H9 (cell line): ENCODE measurements around the gene YPEL4. TPM values are rescaled to one million over a fixed set of nuclear protein-coding genes. Genes with fewer than 3 reads are reported as not detected.

Source experiments
- DNase-seq: peaks from one replicate; pipeline ENCODE4 v3.0.0-alpha.2; 2017
- H2AFZ ChIP-seq: one replicate; pipeline ENCODE4 v1.6.1; 2013; ENCODE audit warnings: mild to moderate bottlenecking, low read length, control low read depth, moderate library complexity
- H2AK5ac ChIP-seq: 2 replicates; pipeline ENCODE4 v1.6.1; 2013; ENCODE audit warnings: low read length, control low read depth, mixed read lengths; ENCODE audit not compliant: insufficient read length
- H2BK120ac ChIP-seq: one replicate; pipeline ENCODE4 v1.6.1; 2013; ENCODE audit warnings: low read depth, mild to moderate bottlenecking, low read length, control low read depth, inconsistent platforms; ENCODE audit not compliant: poor library complexity, severe bottlenecking
- H2BK12ac ChIP-seq: 2 replicates; pipeline ENCODE4 v1.6.1; 2013; ENCODE audit warnings: low read length, control low read depth, mixed read lengths, low read depth; ENCODE audit not compliant: insufficient read length
- H2BK15ac ChIP-seq: 2 replicates; pipeline ENCODE4 v1.6.1; 2013; ENCODE audit warnings: low read depth, low read length, control low read depth
- H2BK20ac ChIP-seq: one replicate; pipeline ENCODE4 v1.6.1; 2013; ENCODE audit warnings: low read depth, mild to moderate bottlenecking, low read length, control low read depth, inconsistent platforms; ENCODE audit not compliant: poor library complexity, severe bottlenecking
- H2BK5ac ChIP-seq: 2 replicates; pipeline ENCODE4 v1.6.1; 2013; ENCODE audit warnings: low read length, control low read depth, mixed read lengths; ENCODE audit not compliant: insufficient read length
- H3K14ac ChIP-seq: 2 replicates; pipeline ENCODE4 v1.6.1; 2013; ENCODE audit warnings: low read length, control low read depth; ENCODE audit not compliant: insufficient read depth
- H3K18ac ChIP-seq: 2 replicates; pipeline ENCODE4 v1.6.1; 2013; ENCODE audit warnings: low read depth, mild to moderate bottlenecking, mixed read lengths, low read length, control low read depth; ENCODE audit not compliant: insufficient read length
- H3K23ac ChIP-seq: 2 replicates; pipeline ENCODE4 v1.6.1; 2013; ENCODE audit warnings: low read length, control low read depth, mixed read lengths, low read depth; ENCODE audit not compliant: insufficient read length
- H3K23me2 ChIP-seq: 2 replicates; pipeline ENCODE4 v1.6.1; 2013; ENCODE audit warnings: low read depth, mild to moderate bottlenecking, mixed read lengths, low read length, control low read depth; ENCODE audit not compliant: insufficient read length, poor library complexity, severe bottlenecking
- H3K27ac ChIP-seq: 2 replicates; pipeline ENCODE4 v1.5.1; 2013; ENCODE audit warnings: low read length, control low read depth, mixed read lengths, low read depth; ENCODE audit not compliant: insufficient read length
- H3K27me3 ChIP-seq: 2 replicates; pipeline ENCODE4 v1.6.1; 2013; ENCODE audit warnings: low read length, control low read depth, inconsistent platforms; ENCODE audit not compliant: insufficient read depth
- H3K4ac ChIP-seq: 2 replicates; pipeline ENCODE4 v1.6.1; 2013; ENCODE audit warnings: low read depth, mild to moderate bottlenecking, control low read depth, inconsistent platforms, low read length, moderate library complexity
- H3K4me1 ChIP-seq: 2 replicates; pipeline ENCODE4 v1.6.1; 2013; ENCODE audit warnings: low read length, control low read depth, inconsistent platforms; ENCODE audit not compliant: insufficient read depth
- H3K4me2 ChIP-seq: 2 replicates; pipeline ENCODE4 v1.6.1; 2013; ENCODE audit warnings: low read length, control low read depth, mixed read lengths; ENCODE audit not compliant: insufficient read length, insufficient read depth
- H3K56ac ChIP-seq: 2 replicates; pipeline ENCODE4 v1.6.1; 2013; ENCODE audit warnings: low read depth, mild to moderate bottlenecking, mixed read lengths, low read length, control low read depth; ENCODE audit not compliant: insufficient read length
- H3K79me1 ChIP-seq: 2 replicates; pipeline ENCODE4 v1.6.1; 2013; ENCODE audit warnings: low read depth, mild to moderate bottlenecking, moderate library complexity, low read length, control low read depth, inconsistent platforms; ENCODE audit not compliant: insufficient read depth, poor library complexity, severe bottlenecking
- H3K79me2 ChIP-seq: 2 replicates; pipeline ENCODE4 v1.6.1; 2013; ENCODE audit warnings: low read length, control low read depth, inconsistent platforms; ENCODE audit not compliant: insufficient read depth
- H3K9ac ChIP-seq: 2 replicates; pipeline ENCODE4 v1.6.1; 2013; ENCODE audit warnings: low read length, control low read depth, mixed read lengths; ENCODE audit not compliant: insufficient read length; ENCODE audit errors: extremely low read depth
- H3K9me3 ChIP-seq: one replicate; pipeline ENCODE4 v1.6.1; 2013; ENCODE audit warnings: low read depth, low read length, inconsistent platforms; ENCODE audit not compliant: control insufficient read depth
- H3T11ph ChIP-seq: one replicate; pipeline ENCODE4 v1.6.1; 2013; ENCODE audit warnings: mild to moderate bottlenecking, low read length, control low read depth, inconsistent platforms
- H4K20me1 ChIP-seq: one replicate; pipeline ENCODE4 v1.6.1; 2013; ENCODE audit not compliant: control insufficient read depth, insufficient read length, insufficient read depth
- H4K5ac ChIP-seq: 2 replicates; pipeline ENCODE4 v1.6.1; 2013; ENCODE audit warnings: low read depth, mild to moderate bottlenecking, mixed read lengths, low read length, control low read depth; ENCODE audit not compliant: insufficient read length
- H4K8ac ChIP-seq: replicated peaks from 2 replicates; pipeline ENCODE4 v1.6.1; 2013; ENCODE audit warnings: low read length, control low read depth, mixed read lengths, low read depth; ENCODE audit not compliant: insufficient read length
- H4K91ac ChIP-seq: 2 replicates; pipeline ENCODE4 v1.6.1; 2013; ENCODE audit warnings: low read depth, mild to moderate bottlenecking, moderate library complexity, mixed read lengths, low read length, control low read depth; ENCODE audit not compliant: insufficient read length
- H3K27ac Mint-ChIP-seq, 3 experiments: 2 replicates in 2 of 3; 3 replicates in 1 of 3; pipeline ENCODE4 v1.8.0; 2020 to 2021; ENCODE audit warnings: mixed read lengths in 3 of 3, mild to moderate bottlenecking in 1 of 3, moderate library complexity in 1 of 3
- H3K27me3 Mint-ChIP-seq: 2 replicates; pipeline ENCODE4 v1.8.0; 2021; ENCODE audit warnings: low read depth, mild to moderate bottlenecking, moderate library complexity, mixed read lengths
- H3K36me3 Mint-ChIP-seq, 3 experiments: 2 replicates in 2 of 3; 3 replicates in 1 of 3; pipeline ENCODE4 v1.8.0; 2020 to 2021; ENCODE audit warnings: low read depth in 3 of 3, mixed read lengths in 3 of 3; ENCODE audit not compliant: insufficient read depth in 1 of 3
- H3K4me1 Mint-ChIP-seq, 2 experiments: 2 replicates each; pipeline ENCODE4 v1.8.0; 2020; ENCODE audit warnings: mixed read lengths in 2 of 2
- H3K4me3 Mint-ChIP-seq, 2 experiments: 2 replicates in 1 of 2; 3 replicates in 1 of 2; pipeline ENCODE4 v1.8.0; 2020 to 2021; ENCODE audit warnings: mild to moderate bottlenecking in 2 of 2, mixed read lengths in 2 of 2, moderate library complexity in 1 of 2
- H3K9me3 Mint-ChIP-seq, 2 experiments: 2 replicates in 1 of 2; 3 replicates in 1 of 2; pipeline ENCODE4 v1.8.0; 2020; ENCODE audit warnings: mild to moderate bottlenecking in 2 of 2, mixed read lengths in 2 of 2, moderate library complexity in 1 of 2
- CTCF ChIP-seq: fragments of 200-600 bp; sonication (generic); conservative IDR thresholded peaks from 3 replicates; pipeline ENCODE4 v1.8.0; 2021; ENCODE audit warnings: antibody characterized with exemption, mild to moderate bottlenecking
- WGBS: extraction: QIAGEN DNeasy Blood & Tissue Kit; methylation state at CpG from one replicate; pipeline ENCODE4 v1.1.7; 2013; ENCODE audit warnings: missing lambda C conversion rate, low lambda C conversion rate, mixed read lengths; ENCODE audit not compliant: insufficient read length; ENCODE audit errors: extremely low coverage; 5-methylcytosine and 5-hydroxymethylcytosine counted together
- total RNA-seq: library from RNA; stranded (reverse); gene quantifications from 2 replicates; pipeline ENCODE4 v1.2.1, GENCODE V29; 2021

Gene YPEL4
- total RNA-seq, 1 experiment from 2014 or later: 0.13 TPM

- Histone ChIP-seq H3K23ac (no peak overlapping the region), H4K5ac (no peak overlapping the region), H3K27me3 (no peaks in the 10 kb centered on the region), H2AFZ (no peak overlapping the region), H3T11ph (no peak overlapping the region), H3K79me1 (no peaks in the 10 kb centered on the region), H3K9ac (no peak overlapping the region), H2BK15ac (no peak overlapping the region), H2BK20ac (no peak overlapping the region), H3K23me2 (no peaks in the 10 kb centered on the region), H2BK120ac (no peak overlapping the region), H2AK5ac (no peak overlapping the region), H2BK5ac (no peak overlapping the region), H3K4me2 (no peak overlapping the region), H3K4ac (no peak overlapping the region), H3K9me3 (no peaks in the 10 kb centered on the region), H3K14ac (no peak overlapping the region), H4K8ac (no peak overlapping the region), H4K20me1 (no peaks in the 10 kb centered on the region), H3K4me1 (no peaks in the 10 kb centered on the region), H3K56ac (no peak overlapping the region), H2BK12ac (no peak overlapping the region), H3K18ac (no peak overlapping the region), H3K79me2 (no peaks in the 10 kb centered on the region), H3K27ac (no peak overlapping the region), H4K91ac (no peak overlapping the region)
- no peak for TF ChIP-seq CTCF
- H3K4me3 Mint-ChIP-seq: no peak overlapping the region
- WGBS: no CpG with 5 or more reads among the region's 8 CpGs
- no peak overlapping the region; a peak in 1 of 7 replicates for H3K27ac Mint-ChIP-seq
- no peak for DNase-seq
- peaks cover 4 to 12% of the 10 kb centered on the region in 2 experiments for H3K4me1 Mint-ChIP-seq
- no peaks in the 10 kb centered on the region for H3K27me3 Mint-ChIP-seq
- no peaks in the 10 kb centered on the region for H3K9me3 Mint-ChIP-seq
- peaks cover 16 to 41% (median 24%) of the 10 kb centered on the region in 3 experiments; a peak in 6 of 7 replicates for H3K36me3 Mint-ChIP-seq
These were observed 45.2 kb downstream of the YPEL4 start for GRCh38 chr11:57604296-57605027.
